GM18867 (cell line): ENCODE data around the gene GOLGA6C.
"Not testable (repeated sequence)": the region's sequence is repeated elsewhere in the genome, so short reads cannot be mapped to it uniquely, and the experiment has no call there.

ENCODE experiments used
- ATAC-seq: cut with Tn5 transposase; IDR thresholded peaks from one replicate; pipeline ENCODE4 v1.9.1; 2021; ENCODE audit warnings: mild to moderate bottlenecking, moderate library complexity; ENCODE audit not compliant: unreplicated experiment

The GOLGA6C gene

DNA sequence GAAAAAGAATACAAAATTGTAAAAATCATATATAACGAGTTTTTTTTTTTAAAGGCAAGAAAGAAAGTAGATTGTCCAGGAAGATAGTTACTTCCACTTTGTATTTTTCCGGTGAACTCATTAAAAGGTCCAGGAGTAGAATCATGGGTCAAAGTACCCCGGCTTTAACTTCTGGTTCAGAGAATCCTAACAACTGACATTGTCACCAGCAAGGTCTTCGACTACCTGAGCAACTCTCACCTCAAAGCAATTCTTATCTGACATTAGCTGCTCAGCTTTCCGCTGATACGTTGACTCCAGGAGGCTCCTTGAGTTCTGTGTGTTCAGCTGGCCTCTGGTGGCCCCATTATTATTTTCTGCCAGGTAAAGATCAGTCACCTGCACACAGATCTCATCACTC lies 9.1 kb upstream of the GOLGA6C start:
- ATAC-seq = not testable (repeated sequence)

- ATAC-seq = no peak
Measured at GRCh38 chr15:75249726-75250125, 8.4 kb upstream of the GOLGA6C start.

DNA sequence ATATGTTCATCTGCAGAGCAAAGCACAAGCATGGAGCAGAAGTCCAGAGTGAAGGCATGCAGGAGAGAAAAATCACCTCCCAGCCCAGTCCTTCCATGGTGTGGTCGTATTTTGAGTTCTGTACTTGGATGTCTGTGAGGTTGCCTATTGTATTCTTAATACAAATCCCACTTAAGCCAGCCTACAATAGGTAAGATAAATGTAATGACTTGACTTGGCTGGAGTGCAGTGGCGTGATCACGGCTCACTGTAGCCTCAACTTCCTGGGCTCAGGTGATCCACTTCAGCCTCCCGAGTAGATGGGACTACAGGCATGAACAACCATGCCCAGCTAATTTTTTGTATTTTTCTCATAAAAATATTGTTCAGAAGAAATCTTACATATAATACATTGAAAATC lies 6.8 kb upstream of the GOLGA6C start:
- ATAC-seq = not testable (repeated sequence)

DNA sequence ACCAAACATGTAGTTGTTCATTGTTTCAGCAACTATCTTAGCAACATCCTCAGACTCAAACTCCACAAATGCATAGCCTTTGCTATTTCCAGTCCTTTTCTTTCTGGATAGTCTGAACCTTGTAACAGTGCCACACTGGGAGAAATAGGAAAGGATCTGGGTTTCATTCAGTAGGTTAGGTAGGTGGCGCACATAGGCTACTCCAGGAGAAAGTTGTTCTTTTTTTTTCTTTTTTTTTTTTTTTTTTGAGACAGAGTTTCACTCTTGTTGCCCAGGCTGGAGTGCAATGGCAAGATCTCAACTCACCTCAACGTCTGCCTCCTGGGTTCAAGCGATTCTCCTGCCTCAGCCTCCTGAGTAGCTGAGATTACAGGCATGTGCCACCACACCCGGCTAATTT lies 5.8 kb upstream of the GOLGA6C start:
- ATAC-seq = not testable (repeated sequence)

GRCh38 chr15:75258620-75259343 lies 648 bp downstream of the GOLGA6C start:
- not testable (repeated sequence) for ATAC-seq

- not testable (repeated sequence) for ATAC-seq
Measured at GRCh38 chr15:75259873-75260272, 1.7 kb downstream of the GOLGA6C start.

DNA sequence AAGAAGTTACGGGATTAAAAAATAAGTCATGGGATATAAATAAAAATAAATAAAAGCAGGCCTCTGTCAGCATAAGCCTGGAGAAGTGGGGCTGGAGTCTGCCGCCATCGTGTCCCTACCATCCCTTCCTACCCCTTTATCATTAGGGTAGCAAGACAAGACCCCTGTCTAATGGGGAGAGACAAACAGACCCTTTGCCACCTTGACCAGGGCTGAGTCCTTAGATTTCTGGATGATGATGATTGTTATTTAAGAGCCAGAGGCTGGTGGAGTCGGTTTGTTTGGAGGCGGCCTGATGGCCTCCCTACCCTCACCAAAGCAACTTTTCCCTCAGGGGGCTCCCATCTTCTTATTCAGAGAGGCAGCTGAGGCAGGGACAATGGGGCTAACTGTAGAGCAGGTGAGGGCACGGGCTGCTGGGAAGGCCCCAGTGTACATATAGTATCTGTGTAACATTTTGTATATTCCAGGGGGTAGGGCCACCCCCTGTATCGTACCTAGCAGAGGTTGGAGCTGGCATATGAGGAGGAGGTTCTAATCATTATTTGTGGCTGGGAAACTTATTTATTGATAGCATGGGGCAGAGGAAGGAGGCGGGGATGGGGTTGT lies 15.7 kb downstream of the GOLGA6C start:
- ATAC-seq = not testable (repeated sequence)

DNA sequence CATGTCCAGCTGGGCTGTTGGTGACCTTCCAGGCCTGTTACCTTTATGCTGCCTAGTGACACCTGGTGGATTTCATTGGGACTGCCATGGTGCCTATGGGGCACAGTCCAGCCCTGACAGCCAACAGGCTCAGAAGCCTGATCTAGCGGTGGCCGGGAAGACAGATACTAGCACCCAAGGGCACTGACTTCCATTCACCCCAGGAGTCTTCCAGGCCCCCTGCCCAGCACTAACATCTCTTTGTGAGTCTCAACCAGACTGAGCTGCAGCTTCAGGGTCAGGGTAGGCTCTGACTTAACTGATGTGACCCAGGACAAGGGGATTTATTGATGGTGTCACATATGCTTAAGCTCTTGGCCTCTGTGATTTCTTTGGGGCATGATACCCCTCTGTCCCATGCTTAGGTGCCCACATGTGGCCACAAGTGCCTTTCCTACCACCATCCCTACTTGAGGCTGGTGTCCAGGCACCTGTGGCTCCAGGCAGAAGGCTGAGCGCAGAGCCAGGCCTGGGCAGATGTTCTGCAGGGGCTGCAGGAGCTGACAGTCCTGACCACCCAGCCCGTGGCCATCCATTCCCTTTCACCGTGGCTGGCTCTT lies 16.5 kb downstream of the GOLGA6C start:
- peak; percentile 93 for ATAC-seq

GRCh38 chr15:75275617-75276016 lies 17.5 kb downstream of the GOLGA6C start:
- not testable (repeated sequence) for ATAC-seq

GRCh38 chr15:75278497-75278896 lies 20.4 kb downstream of the GOLGA6C start:
- ATAC-seq = not testable (repeated sequence)

DNA sequence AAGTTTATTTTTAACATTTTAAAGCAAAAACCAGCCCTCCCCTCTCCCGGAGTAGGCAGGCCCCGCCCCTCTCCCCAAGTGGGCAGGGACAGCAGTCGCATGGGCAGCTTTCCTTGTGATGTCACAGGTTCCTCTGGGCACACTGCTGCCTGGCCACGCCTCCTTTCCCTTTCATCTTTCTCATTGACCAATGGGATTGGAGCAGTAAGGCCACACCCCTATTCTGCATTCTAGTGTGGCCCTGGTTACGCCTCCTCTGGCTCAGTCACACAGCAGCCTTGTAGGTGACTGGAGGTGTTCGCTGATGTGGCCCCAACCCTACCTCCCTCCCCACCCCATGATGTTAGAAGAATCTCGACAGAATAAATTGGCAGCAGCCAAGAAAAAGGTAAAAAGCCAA lies 24.4 kb downstream of the GOLGA6C start, which contains the start of gene GOLGA6D:
GOLGA6D (plus strand) TSS at position 264 of the 400 bp plus-strand sequence; CDS start at position 305, 41 bp downstream.
- not testable (repeated sequence) for ATAC-seq

GRCh38 chr15:75284152-75284551 lies 26.0 kb downstream of the GOLGA6C start:
- not testable (repeated sequence) for ATAC-seq

DNA sequence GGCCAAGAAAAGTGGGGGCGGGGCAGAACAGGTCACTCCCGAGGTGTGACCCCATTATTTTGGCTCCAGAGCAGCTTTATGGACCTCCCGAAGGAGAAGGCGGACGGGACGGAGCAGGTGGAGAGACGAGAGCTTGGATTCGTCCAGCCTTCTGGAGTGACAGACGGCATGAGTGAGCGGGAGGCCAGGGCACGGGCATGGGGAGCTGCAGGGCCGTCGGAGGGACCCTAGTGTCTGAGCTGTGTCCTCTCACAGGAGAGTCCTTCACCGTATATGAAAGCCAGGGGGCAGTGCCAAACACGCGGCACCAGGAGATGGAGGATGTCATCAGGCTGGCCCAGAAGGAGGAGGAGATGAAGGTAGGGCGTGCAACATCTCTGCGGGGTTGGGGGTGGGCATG lies 35.5 kb downstream of the GOLGA6C start:
- not testable (repeated sequence) for ATAC-seq

DNA sequence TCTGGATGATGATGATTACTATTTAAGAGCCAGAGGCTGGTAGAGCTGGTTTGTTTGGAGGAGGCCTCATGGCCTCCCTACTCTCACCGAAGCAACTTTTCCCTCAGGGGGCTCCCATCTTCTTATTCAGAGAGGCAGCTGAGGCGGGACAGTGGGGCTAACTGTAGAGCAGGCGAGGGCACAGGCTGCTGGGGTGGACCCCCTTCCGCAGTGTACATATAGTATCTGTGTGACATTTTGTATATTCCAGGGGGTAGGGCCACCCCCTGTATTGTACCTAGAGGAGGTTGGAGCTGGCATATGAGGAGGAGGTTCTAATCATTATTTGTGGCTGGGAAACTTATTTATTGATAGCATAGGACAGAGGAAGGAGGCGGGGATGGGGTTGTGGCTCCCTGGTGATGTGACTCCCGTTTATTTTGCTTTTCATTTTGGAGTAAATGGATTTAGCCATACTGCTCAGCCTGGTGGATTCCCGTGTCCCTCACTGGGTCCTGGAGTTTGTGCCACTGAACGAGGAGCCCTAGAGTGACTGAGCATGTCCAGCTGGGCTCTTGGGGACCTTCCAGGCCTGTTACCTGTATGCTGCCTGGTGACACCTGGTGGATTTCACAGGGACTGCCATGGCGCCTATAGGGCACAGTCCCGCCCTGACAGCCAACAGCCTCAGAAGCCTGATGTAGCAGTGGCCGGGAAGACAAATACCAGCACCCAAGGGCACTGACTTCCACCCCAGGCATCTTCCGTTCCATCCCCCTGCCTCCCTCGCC lies 40.6 kb downstream of the GOLGA6C start:
- peak; percentile 50 for ATAC-seq

DNA sequence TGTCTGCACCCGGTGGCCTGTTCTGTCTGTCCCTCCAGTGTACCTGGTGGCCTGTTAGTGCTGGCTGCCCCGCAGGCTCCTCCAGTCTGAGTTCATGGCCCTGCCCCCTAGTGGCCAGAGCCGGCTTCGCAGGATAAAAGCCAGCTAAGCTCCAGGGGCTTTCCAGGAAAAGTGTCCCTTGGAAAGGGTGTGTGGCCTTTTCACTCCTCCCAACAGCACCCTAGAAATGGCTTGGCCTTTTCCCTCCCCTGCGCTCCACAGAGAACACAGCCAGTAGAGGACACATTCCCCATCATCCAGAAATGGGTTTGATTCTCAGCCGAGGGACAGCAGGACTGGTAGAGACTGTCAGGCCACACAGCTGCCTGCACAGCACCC lies 41.2 kb downstream of the GOLGA6C start:
- ATAC-seq = peak; percentile 56

DNA sequence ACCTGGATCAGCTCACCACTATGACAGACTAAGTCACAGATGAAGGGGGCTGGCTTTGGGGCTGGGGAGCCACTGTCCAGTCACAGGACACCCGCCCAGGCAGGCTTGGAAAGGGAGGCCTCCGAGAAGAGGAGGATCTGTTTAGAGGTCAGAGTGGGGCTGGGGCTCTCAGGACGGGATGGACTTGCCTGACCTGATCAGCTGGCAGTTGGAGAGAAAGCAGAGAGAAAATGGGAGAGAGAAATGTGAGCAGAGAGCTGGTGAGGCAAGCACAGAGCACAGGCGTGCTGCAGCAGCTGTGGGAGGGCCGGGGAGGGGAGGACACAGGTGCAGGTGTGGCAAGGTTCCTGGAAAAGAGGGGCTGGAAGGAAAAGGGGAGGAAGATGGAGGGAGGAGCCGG lies 41.9 kb downstream of the GOLGA6C start:
- ATAC-seq = not testable (repeated sequence)

- ATAC-seq = no peak
Measured at GRCh38 chr15:75302318-75302717, 44.2 kb downstream of the GOLGA6C start.

DNA sequence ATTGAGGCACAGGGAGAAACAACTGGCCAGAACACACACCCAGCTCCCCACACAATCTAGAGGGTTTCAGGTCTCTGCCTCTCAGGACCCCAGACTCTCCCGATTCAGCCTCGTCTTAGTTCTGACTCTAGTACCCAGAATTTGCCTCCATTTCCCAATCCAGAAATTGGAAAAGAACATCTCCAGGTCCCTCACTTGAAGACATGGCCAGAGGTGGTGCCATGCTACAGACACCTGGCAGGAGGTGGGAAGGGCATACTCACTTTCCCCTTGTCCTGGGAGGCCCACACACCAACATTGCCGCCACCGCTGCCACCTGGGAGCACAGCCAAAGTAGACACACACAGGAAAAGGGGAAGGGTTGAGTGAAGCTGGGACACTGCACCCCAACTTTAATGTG lies 44.6 kb downstream of the GOLGA6C start:
- ATAC-seq = not testable (repeated sequence)

GRCh38 chr15:75306188-75306587 lies 48.1 kb downstream of the GOLGA6C start:
- ATAC-seq = no peak

- ATAC-seq = no peak
Measured at GRCh38 chr15:75307778-75308390, 49.8 kb downstream of the GOLGA6C start.

DNA sequence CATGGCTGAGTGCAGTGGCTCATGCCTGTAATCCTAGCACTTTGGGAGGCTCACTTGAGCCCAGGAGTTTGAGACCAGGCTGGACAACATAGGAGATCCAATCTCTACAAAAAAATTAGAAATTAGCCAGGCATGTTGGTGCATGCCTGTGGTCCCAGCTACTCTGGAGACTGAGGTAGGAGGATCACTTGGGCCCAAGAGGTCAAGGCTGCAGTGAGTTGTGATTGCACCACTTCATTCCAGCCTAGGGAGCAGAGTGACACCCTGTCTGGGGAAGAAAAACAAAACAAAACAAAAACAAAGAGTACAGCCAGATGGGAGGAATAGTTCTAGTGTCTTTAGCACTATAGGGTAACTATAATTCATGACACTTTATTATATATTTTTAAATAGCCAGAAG lies 51.6 kb downstream of the GOLGA6C start:
- ATAC-seq = no peak
